Loucy (cell line): ENCODE measurements around the gene CDCA4.

ENCODE experiments used
- H2AFZ ChIP-seq: fragments of 200-600 bp; sonication (generic); 2 replicates; pipeline ENCODE4 v1.6.0; 2016; ENCODE audit warnings: antibody characterized with exemption, mild to moderate bottlenecking, low read length, moderate library complexity
- H3F3A ChIP-seq: fragments of 200-600 bp; 2 replicates; pipeline ENCODE4 v1.6.0; 2016; ENCODE audit warnings: antibody characterized with exemption, low read depth, mild to moderate bottlenecking
- H3K27me3 ChIP-seq: fragments of 200-600 bp; sonication (generic); 2 replicates; pipeline ENCODE4 v1.6.1; 2014; ENCODE audit warnings: low read length, mild to moderate bottlenecking; ENCODE audit not compliant: insufficient read depth, poor library complexity, severe bottlenecking
- H3K36me3 ChIP-seq: fragments of 200-600 bp; sonication (generic); 2 replicates; pipeline ENCODE4 v1.6.1; 2016; ENCODE audit warnings: low read length; ENCODE audit not compliant: insufficient read depth
- H3K4me1 ChIP-seq: fragments of 200-600 bp; sonication (generic); 2 replicates; pipeline ENCODE4 v1.5.1; 2014; ENCODE audit warnings: low read length, mild to moderate bottlenecking; ENCODE audit not compliant: insufficient read depth, poor library complexity, severe bottlenecking
- H3K4me2 ChIP-seq: fragments of 200-600 bp; sonication (generic); 2 replicates; pipeline ENCODE4 v1.6.0; 2014; ENCODE audit warnings: antibody characterized with exemption, low read length, low read depth, mild to moderate bottlenecking; ENCODE audit not compliant: poor library complexity, severe bottlenecking
- H3K4me3 ChIP-seq: fragments of 200-600 bp; sonication (generic); 2 replicates; pipeline ENCODE4 v1.5.1; 2014; ENCODE audit warnings: low read length, mild to moderate bottlenecking, mixed read lengths; ENCODE audit not compliant: poor library complexity, severe bottlenecking
- H3K79me2 ChIP-seq: fragments of 200-600 bp; sonication (generic); 2 replicates; pipeline ENCODE4 v1.6.1; 2014; ENCODE audit warnings: low read length; ENCODE audit not compliant: insufficient read depth
- H3K9ac ChIP-seq: fragments of 200-600 bp; sonication (generic); 2 replicates; pipeline ENCODE4 v1.6.0; 2014; ENCODE audit warnings: mild to moderate bottlenecking, low read depth, low read length, moderate library complexity; ENCODE audit not compliant: poor library complexity, severe bottlenecking
- H3K9me2 ChIP-seq: fragments of 200-600 bp; sonication (generic); replicated peaks from 2 replicates; pipeline ENCODE4 v1.6.1; 2016; ENCODE audit warnings: low read depth, low read length, mixed read lengths
- H3K9me3 ChIP-seq: fragments of 200-600 bp; sonication (generic); 2 replicates; pipeline ENCODE4 v1.6.1; 2014; ENCODE audit warnings: mild to moderate bottlenecking, antibody characterized with exemption, low read length, low read depth; ENCODE audit not compliant: insufficient read depth
- H4K20me1 ChIP-seq: fragments of 200-600 bp; sonication (generic); 2 replicates; pipeline ENCODE4 v1.6.0; 2014; ENCODE audit warnings: antibody characterized with exemption, low read length, mild to moderate bottlenecking; ENCODE audit not compliant: insufficient read depth, poor library complexity, severe bottlenecking
- CTCF ChIP-seq: fragments of 200-600 bp; sonication (generic); conservative IDR thresholded peaks from 2 replicates; pipeline ENCODE4 v1.5.1; 2014; ENCODE audit warnings: mild to moderate bottlenecking, antibody characterized with exemption, low read length
- EZH2phosphoT487 ChIP-seq: fragments of 200-600 bp; IDR thresholded peaks from 2 replicates; pipeline ENCODE4 v1.6.1; 2018; ENCODE audit warnings: antibody characterized with exemption, mild to moderate bottlenecking, moderate library complexity, borderline replicate concordance

Gene CDCA4

DNA sequence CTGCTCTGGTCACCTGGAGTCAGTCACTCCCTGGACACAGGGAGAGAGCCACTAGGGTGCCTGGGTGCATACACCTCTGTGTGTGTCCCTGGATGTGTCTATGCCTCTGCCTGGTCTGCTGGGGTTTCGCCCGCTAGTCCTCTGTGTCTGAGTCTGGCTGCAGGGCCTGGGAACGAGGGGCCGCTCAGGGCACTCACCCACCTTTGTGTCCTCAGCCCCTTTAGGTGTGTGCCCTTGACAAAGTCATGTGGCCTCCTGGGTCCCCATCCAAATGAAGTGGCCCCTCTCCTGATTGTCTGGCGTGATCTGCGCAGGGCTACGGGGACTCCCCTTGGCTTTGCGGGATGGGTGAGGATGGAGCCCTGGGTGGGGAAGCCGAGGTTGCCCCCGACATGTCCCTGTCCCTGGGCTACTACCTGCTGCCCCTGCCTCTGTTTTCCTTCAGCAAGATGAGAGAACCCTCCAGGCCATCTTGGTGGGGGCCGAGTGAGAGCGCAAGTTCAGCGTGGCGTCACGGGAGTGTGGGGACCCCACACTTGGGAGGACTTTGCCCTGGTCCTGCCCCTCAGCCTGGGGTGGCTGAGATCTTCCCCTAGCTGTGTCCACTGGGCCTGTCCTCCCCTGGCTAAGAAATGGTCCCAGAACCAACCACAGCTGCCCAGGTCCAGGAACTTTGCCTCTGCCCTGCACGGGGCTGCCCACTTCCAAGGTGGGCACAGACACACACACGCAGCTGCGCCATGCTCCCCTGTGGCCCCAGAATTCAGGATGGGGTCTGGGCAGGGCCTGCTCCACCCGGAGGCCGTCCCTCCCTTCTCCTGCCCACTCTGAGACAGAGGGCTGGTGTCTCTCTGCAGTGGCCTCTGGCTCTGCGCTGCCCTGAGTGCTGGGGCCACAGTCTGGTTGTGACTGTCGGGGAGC, 40.0 kb downstream of the CDCA4 start:
- no peaks in the 10 kb centered on the region for H3K4me1 ChIP-seq
- TF ChIP-seq CTCF (no peak), EZH2phosphoT487 (no peak)

DNA sequence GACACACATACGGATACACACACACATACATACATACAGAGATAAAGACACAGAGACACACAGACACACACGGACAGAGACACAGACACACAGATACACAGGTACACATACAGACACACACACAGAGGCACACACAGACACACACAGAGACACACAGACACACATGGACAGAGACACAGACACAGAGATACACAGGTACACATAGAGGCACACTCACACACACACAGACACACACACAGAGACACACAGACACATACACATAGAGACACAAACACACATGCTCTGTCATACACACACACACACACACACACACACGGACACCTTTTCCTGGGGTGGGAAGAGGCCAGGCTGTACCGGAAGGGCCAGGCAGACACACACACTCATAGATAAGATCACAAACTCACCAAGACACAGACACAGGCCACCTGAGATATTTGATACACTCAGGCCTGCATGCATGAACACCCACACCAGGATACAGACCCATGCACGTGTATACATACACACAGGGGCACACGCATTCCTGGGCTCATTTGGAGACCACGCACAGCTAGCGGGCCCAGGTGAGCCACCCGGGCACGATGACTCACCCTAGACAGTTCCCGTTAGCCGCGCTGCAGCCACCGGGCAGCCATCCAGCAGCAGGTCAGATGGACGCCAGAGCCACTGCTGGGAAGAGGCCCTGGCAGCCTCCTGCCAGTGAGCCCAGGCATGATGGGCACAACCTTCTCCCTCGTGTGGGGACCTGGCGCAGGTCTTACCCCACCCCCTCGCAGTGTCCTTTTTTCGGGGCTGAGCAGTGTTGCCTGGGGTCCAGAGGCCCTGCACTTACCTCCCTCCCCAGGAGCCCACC, 40.9 kb downstream of the CDCA4 start:
- H3K9ac ChIP-seq, result no peak overlapping the region
- H3K9me2 ChIP-seq, result no peaks in the 10 kb centered on the region
- no peak overlapping the region for H3K4me3 ChIP-seq
- TF ChIP-seq CTCF (no peak), EZH2phosphoT487 (no peak)
- no peak overlapping the region for H3K4me2 ChIP-seq
- H3F3A ChIP-seq, result no peaks in the 10 kb centered on the region
- H4K20me1 ChIP-seq, result no peaks in the 10 kb centered on the region
- no peaks in the 10 kb centered on the region for H3K79me2 ChIP-seq
- H3K27me3 ChIP-seq, result no peaks in the 10 kb centered on the region
- no peak overlapping the region for H2AFZ ChIP-seq
- H3K9me3 ChIP-seq, result no peaks in the 10 kb centered on the region
- no peaks in the 10 kb centered on the region for H3K36me3 ChIP-seq
- no peaks in the 10 kb centered on the region for H3K4me1 ChIP-seq

More for the DNA sequence above, 40.0 kb downstream of the CDCA4 start:
- Histone ChIP-seq H3K27me3 (no peaks in the 10 kb centered on the region), H3K79me2 (no peaks in the 10 kb centered on the region), H3F3A (no peaks in the 10 kb centered on the region), H3K36me3 (no peaks in the 10 kb centered on the region), H4K20me1 (no peaks in the 10 kb centered on the region), H3K9me3 (no peaks in the 10 kb centered on the region), H3K9me2 (no peaks in the 10 kb centered on the region), H3K9ac (no peak overlapping the region), H2AFZ (no peak overlapping the region), H3K4me3 (no peak overlapping the region), H3K4me2 (no peak overlapping the region)

- Histone ChIP-seq H3K36me3 (no peaks in the 10 kb centered on the region), H3K79me2 (no peaks in the 10 kb centered on the region), H4K20me1 (no peaks in the 10 kb centered on the region), H3K4me3 (no peak overlapping the region), H3K4me2 (no peak overlapping the region), H3K4me1 (no peaks in the 10 kb centered on the region), H3F3A (no peaks in the 10 kb centered on the region), H3K9ac (no peak overlapping the region), H2AFZ (no peak overlapping the region), H3K9me3 (no peaks in the 10 kb centered on the region), H3K27me3 (no peaks in the 10 kb centered on the region), H3K9me2 (no peaks in the 10 kb centered on the region)
- TF ChIP-seq EZH2phosphoT487 (no peak), CTCF (no peak)
Observed at GRCh38 chr14:104978746-104979691, 41.9 kb downstream of the CDCA4 start.
